ENCODE results near the gene CAMK2G.

DNA sequence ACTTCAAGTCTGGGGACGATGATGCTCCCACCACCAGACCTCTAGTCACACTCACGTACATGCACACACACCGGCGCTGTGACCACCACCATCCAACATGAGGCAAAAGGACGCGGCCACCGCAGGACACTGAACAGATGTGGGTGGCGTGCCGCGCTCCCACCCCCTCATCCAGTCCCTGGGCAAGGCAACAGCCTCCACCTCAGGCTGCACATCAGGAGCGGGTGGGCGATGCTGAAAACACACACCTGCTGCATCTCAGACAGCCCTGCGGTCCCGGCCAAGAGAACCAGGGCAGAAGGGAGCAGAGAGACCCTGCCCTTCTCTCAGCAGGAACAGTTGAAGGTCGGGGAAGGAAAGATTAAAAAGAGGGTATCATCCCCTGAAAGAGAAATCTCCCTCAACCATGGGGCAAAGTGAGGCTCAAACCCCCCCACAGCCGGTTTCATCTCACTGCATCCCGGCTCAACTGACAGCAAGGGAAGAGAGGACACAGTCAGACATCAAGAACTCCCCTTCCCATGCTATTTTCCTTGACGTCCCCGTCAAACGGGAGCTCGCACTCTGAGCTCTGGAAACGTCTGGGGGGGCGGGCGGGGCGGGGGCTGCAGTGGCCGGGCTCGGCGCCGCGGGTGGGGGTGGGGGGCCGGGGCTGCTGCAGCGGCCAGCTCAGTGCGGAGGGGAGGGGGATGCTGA is 1.1 kb downstream of the CAMK2G start:
- TF ChIP-seq, protein P1, sequence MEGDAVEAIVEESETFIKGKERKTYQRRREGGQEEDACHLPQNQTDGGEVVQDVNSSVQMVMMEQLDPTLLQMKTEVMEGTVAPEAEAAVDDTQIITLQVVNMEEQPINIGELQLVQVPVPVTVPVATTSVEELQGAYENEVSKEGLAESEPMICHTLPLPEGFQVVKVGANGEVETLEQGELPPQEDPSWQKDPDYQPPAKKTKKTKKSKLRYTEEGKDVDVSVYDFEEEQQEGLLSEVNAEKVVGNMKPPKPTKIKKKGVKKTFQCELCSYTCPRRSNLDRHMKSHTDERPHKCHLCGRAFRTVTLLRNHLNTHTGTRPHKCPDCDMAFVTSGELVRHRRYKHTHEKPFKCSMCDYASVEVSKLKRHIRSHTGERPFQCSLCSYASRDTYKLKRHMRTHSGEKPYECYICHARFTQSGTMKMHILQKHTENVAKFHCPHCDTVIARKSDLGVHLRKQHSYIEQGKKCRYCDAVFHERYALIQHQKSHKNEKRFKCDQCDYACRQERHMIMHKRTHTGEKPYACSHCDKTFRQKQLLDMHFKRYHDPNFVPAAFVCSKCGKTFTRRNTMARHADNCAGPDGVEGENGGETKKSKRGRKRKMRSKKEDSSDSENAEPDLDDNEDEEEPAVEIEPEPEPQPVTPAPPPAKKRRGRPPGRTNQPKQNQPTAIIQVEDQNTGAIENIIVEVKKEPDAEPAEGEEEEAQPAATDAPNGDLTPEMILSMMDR (conservative IDR thresholded peaks at IDR 0.05; ENCODE audit: low read length) = no peak
- TF ChIP-seq EZH2phosphoT487 (IDR thresholded peaks at IDR 0.05; ENCODE audit: borderline replicate concordance, low read depth, low read length) = no peak
